HepG2 (cell line): ENCODE measurements around the gene KRTAP21-1. TPM values are rescaled to one million over a fixed set of nuclear protein-coding genes. Genes with fewer than 3 reads are reported as not detected.

Experiments used
- ATAC-seq: fragments of 200-7000 bp; cut with Tn5 transposase; 3 replicates; pipeline ENCODE4 v1.9.1; 2020; ENCODE audit warnings: mild to moderate bottlenecking, moderate library complexity
- BruUV-seq: library from RNA; stranded (reverse); fragments of 400-500 nt; replicated peaks from 2 replicates; lab custom pipeline; 2021; lab: Mats Ljungman, UMichigan
- CTCF ChIA-PET: fragments of 300-600 bp; formaldehyde crosslinking; extraction: SDS; loops from one replicate; lab custom pipeline; 2021; ENCODE audit warnings: low total read pairs, inconsistent platforms, low intra/inter-chr PET ratio; lab: Yijun Ruan, JAX
- POLR2A ChIA-PET: fragments of 350-600 bp; sonication (Branson Sonifier 250); formaldehyde crosslinking; loops from one replicate; lab custom pipeline; 2020; ENCODE audit warnings: antibody characterized with exemption, inconsistent platforms; lab: Yijun Ruan, JAX
- DNase-seq: peaks from one replicate; pipeline ENCODE4 v3.0.0-alpha.2; 2015; ENCODE audit warnings: low spot score
- FAIRE-seq: peaks from 3 replicates; lab custom pipeline; 2011; peaks lifted over from hg19 to GRCh38; lab: Jason Lieb, UNC
- H2AFZ ChIP-seq: one replicate; pipeline ENCODE4 v1.6.1; 2011; ENCODE audit warnings: low read length, inconsistent platforms
- H3K27ac ChIP-seq: fragments of 300-600 bp; 3 replicates; pipeline ENCODE4 v1.8.0; 2011; ENCODE audit warnings: mixed run types, mild to moderate bottlenecking, mixed read lengths, low read length, inconsistent platforms; ENCODE audit not compliant: insufficient read depth; ENCODE audit errors: extremely low read length
- H3K27me3 ChIP-seq, 2 experiments: fragments of 200-600 bp in 1 of 2; 2 replicates in 1 of 2; 3 replicates in 1 of 2; pipeline versions ENCODE4 v1.6.0 to v1.8.0; 2011; ENCODE audit warnings: low read length in 2 of 2, mild to moderate bottlenecking in 2 of 2, moderate library complexity in 2 of 2, inconsistent platforms in 1 of 2; ENCODE audit not compliant: insufficient read depth in 2 of 2, control insufficient read depth in 1 of 2
- H3K36me3 ChIP-seq, 2 experiments: fragments of 200-600 bp in 1 of 2; replicated peaks in 1 of 2; 2 replicates in 1 of 2; 3 replicates in 1 of 2; pipeline versions ENCODE4 v1.5.1 to v1.8.0; 2011; ENCODE audit warnings: low read length in 2 of 2, inconsistent platforms in 1 of 2; ENCODE audit not compliant: insufficient read depth in 2 of 2, control insufficient read depth in 1 of 2
- H3K4me1 ChIP-seq: 2 replicates; pipeline ENCODE4 v1.5.1; 2012; ENCODE audit warnings: low read length, inconsistent platforms; ENCODE audit not compliant: insufficient read depth
- H3K4me2 ChIP-seq: 2 replicates; pipeline ENCODE4 v1.6.0; 2011; ENCODE audit warnings: low read depth, low read length, inconsistent platforms
- H3K4me3 ChIP-seq, 3 experiments: fragments of 200-600 bp in 1 of 3; sonication (generic), shearing (Covaris generic) in 1 of 3; replicated peaks in 1 of 3; 2 replicates each; pipeline ENCODE4 v1.5.1; 2011 to 2016; ENCODE audit warnings: low read length in 3 of 3, inconsistent platforms in 2 of 3, low read depth in 2 of 3, mild to moderate bottlenecking in 2 of 3, control low read depth in 1 of 3, mixed read lengths in 1 of 3; ENCODE audit not compliant: insufficient read depth in 1 of 3
- H3K79me2 ChIP-seq: one replicate; pipeline ENCODE4 v1.6.1; 2011; ENCODE audit warnings: low read length, inconsistent platforms; ENCODE audit not compliant: insufficient read depth
- H3K9ac ChIP-seq: 2 replicates; pipeline ENCODE4 v1.6.0; 2011; ENCODE audit warnings: mild to moderate bottlenecking, low read depth, low read length, inconsistent platforms; ENCODE audit not compliant: insufficient read depth
- H3K9me3 ChIP-seq: 2 replicates; pipeline ENCODE4 v1.5.1; 2012; ENCODE audit warnings: mild to moderate bottlenecking, low read length
- H4K20me1 ChIP-seq: 2 replicates; pipeline ENCODE4 v1.6.0; 2011; ENCODE audit warnings: inconsistent platforms, mild to moderate bottlenecking, low read length, moderate library complexity; ENCODE audit not compliant: insufficient read depth
- NFKBIZ ChIP-seq: IDR thresholded peaks from 2 replicates; pipeline ENCODE4 v1.6.1; 2018; ENCODE audit warnings: missing genetic modification reagents, missing compliant biosample characterization
- PRMT3 ChIP-seq: sonication (generic); formaldehyde crosslinking; IDR thresholded peaks from 2 replicates; pipeline ENCODE4 v1.8.1; 2022; ENCODE audit warnings: low read depth, mild to moderate bottlenecking, moderate library complexity, missing genetic modification reagents, borderline replicate concordance
- SMAD1 ChIP-seq: sonication (generic); formaldehyde crosslinking; IDR thresholded peaks from 2 replicates; pipeline ENCODE4 v1.4.0; 2020; ENCODE audit warnings: missing genetic modification reagents, low read depth, mild to moderate bottlenecking, borderline replicate concordance
- TCF7 ChIP-seq: sonication (generic); IDR thresholded peaks from 2 replicates; pipeline ENCODE4 v1.6.1; 2016; ENCODE audit warnings: antibody characterized with exemption, low read depth
- ZFP36 ChIP-seq: fragments of 150-350 bp; IDR thresholded peaks from 2 replicates; pipeline ENCODE4 v1.6.1; 2018; ENCODE audit warnings: borderline replicate concordance, low read length, low read depth; ENCODE audit not compliant: partially characterized antibody
- ZNF275 ChIP-seq: sonication (generic); formaldehyde crosslinking; IDR thresholded peaks from 2 replicates; pipeline ENCODE4 v1.8.0; 2022; ENCODE audit warnings: missing genetic modification reagents, mild to moderate bottlenecking, inconsistent platforms, borderline replicate concordance
- WGBS: methylation state at CpG from one replicate; pipeline ENCODE4 v1.1.6; 2017; ENCODE audit warnings: low lambda C conversion rate; 5-methylcytosine and 5-hydroxymethylcytosine counted together
- in situ Hi-C: cut with HindIII; loops from 2 replicates; pipeline ENCODE4 v1.10.0; 2017; ENCODE audit warnings: low pct_unique_long_range_greater_than_20kb; ENCODE audit not compliant: extremely low pct_ligation_motif_present
- intact Hi-C: fragments of 100-400 bp; cut with micrococcal nuclease; formaldehyde crosslinking; loops from one replicate; pipeline ENCODE4 v1.10.0; 2022; ENCODE audit not compliant: unreplicated experiment
- polyA plus RNA-seq, 8 experiments: library from polyadenylated mRNA; depleted of rRNA in 3 of 8; stranded (reverse) in 7 of 8; unstranded in 1 of 8; fragments of >200 nt; fragmentation: Illumina TruSeq in 4 of 8; extraction: Trizol in 4 of 8; gene quantifications; 2 replicates each; pipeline versions ENCODE4 v1.2.1 to v1.2.3, GENCODE V29; 2011 to 2016; ENCODE audit warnings: low read depth in 4 of 8, missing spikeins in 1 of 8, mixed read lengths in 1 of 8; ENCODE audit not compliant: insufficient read depth in 1 of 8
- total RNA-seq, 5 experiments: library from RNA; depleted of rRNA; stranded (reverse); fragments of >200 nt; fragmentation: Illumina TruSeq; extraction: Trizol; gene quantifications; 2 replicates each; pipeline ENCODE4 v1.2.3, GENCODE V29; 2016; ENCODE audit warnings: low read depth in 1 of 5
- TF ChIP-seq, protein P1 (sequence below): sonication (generic); formaldehyde crosslinking; IDR thresholded peaks from 2 replicates; pipeline ENCODE4 v1.9.0; 2021; ENCODE audit warnings: missing genetic modification reagents, mild to moderate bottlenecking, borderline replicate concordance
- TF ChIP-seq, protein P2 (sequence below): fragments of 450-650 bp; IDR thresholded peaks from 2 replicates; pipeline ENCODE4 v1.6.1; 2016
- TF ChIP-seq, protein P3 (sequence below): IDR thresholded peaks from 2 replicates; pipeline ENCODE4 v1.6.1; 2016; ENCODE audit warnings: mild to moderate bottlenecking
- TF ChIP-seq, protein P4 (sequence below): IDR thresholded peaks from 2 replicates; pipeline ENCODE4 v1.6.1; 2016; ENCODE audit warnings: low read depth

Gene KRTAP21-1
- total and polyA plus RNA-seq, 2 of the 13 experiments (the other 11 are each of a cell fraction or from before 2014, with no cell fraction given): not detected

DNA sequence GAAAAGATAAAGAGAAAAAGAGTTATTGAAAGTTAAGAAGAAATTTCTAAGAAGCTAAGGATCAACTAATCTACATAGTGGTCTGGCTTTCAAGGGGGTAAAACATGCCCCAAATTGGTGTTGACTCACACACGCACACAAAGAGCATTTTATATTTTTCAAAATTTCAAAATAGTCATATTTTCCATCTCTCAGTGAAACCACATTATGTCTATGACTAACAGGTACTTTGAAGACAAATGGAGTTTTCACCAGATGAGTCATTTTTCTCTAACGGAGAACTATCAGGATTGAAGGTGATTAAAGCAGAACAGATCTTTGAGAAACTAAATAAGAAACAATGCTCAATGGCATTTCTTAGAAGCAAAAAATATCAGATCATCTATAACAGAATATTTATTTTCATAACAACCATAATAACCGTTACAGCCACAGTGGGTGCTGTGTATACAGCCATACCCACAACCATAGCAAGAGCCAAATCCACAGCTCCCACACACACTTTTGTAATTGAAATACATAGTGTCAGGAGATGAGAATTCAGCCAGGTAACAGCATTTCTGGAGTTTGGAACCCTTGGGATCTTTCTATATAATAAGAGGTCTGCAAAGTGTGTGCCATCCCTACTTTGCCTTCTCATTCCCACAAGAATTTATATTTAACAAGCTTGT is 36.9 kb downstream of the KRTAP21-1 start, which contains the start of gene KRTAP21-3 (continued):
- TF ChIP-seq ZNF275 (CRISPR knock-in tag) (no peak), PRMT3 (CRISPR knock-in tag) (no peak), TCF7 (no peak), ZFP36 (no peak)

DNA sequence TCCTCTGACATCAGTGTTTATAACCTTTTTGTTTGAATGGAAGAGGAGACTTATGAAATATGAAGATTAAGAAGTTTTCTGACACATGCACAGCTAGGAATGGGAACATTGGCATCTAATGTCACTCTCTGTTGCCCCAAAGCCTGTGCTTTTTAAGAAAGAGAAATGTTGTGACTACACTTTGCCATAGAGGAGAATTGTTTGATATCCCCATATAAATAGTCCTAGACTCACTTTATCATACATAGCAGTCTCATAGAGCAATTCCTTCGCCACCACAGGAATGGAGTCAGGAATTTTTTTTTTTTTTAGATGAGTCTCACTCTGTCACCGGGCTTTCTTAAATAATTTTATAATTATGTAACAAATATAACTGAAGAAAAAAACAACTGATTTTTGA is 38.1 kb downstream of the KRTAP21-1 start:
- H3K27ac ChIP-seq: no peak overlapping the region
- BruUV-seq: no TSS peak
- TF ChIP-seq SMAD1 (CRISPR knock-in tag) (no peak), NFKBIZ (CRISPR knock-in tag) (no peak)
- TF ChIP-seq, protein P1, sequence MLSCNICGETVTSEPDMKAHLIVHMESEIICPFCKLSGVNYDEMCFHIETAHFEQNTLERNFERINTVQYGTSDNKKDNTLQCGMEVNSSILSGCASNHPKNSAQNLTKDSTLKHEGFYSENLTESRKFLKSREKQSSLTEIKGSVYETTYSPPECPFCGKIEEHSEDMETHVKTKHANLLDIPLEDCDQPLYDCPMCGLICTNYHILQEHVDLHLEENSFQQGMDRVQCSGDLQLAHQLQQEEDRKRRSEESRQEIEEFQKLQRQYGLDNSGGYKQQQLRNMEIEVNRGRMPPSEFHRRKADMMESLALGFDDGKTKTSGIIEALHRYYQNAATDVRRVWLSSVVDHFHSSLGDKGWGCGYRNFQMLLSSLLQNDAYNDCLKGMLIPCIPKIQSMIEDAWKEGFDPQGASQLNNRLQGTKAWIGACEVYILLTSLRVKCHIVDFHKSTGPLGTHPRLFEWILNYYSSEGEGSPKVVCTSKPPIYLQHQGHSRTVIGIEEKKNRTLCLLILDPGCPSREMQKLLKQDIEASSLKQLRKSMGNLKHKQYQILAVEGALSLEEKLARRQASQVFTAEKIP: no peak
- TF ChIP-seq, protein P2, sequence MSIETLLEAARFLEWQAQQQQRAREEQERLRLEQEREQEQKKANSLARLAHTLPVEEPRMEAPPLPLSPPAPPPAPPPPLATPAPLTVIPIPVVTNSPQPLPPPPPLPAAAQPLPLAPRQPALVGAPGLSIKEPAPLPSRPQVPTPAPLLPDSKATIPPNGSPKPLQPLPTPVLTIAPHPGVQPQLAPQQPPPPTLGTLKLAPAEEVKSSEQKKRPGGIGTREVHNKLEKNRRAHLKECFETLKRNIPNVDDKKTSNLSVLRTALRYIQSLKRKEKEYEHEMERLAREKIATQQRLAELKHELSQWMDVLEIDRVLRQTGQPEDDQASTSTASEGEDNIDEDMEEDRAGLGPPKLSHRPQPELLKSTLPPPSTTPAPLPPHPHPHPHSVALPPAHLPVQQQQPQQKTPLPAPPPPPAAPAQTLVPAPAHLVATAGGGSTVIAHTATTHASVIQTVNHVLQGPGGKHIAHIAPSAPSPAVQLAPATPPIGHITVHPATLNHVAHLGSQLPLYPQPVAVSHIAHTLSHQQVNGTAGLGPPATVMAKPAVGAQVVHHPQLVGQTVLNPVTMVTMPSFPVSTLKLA: no peak
- TF ChIP-seq, protein P3, sequence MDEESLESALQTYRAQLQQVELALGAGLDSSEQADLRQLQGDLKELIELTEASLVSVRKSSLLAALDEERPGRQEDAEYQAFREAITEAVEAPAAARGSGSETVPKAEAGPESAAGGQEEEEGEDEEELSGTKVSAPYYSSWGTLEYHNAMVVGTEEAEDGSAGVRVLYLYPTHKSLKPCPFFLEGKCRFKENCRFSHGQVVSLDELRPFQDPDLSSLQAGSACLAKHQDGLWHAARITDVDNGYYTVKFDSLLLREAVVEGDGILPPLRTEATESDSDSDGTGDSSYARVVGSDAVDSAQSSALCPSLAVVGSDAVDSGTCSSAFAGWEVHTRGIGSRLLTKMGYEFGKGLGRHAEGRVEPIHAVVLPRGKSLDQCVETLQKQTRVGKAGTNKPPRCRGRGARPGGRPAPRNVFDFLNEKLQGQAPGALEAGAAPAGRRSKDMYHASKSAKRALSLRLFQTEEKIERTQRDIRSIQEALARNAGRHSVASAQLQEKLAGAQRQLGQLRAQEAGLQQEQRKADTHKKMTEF (CRISPR knock-in tag): no peak
- TF ChIP-seq, protein P4, sequence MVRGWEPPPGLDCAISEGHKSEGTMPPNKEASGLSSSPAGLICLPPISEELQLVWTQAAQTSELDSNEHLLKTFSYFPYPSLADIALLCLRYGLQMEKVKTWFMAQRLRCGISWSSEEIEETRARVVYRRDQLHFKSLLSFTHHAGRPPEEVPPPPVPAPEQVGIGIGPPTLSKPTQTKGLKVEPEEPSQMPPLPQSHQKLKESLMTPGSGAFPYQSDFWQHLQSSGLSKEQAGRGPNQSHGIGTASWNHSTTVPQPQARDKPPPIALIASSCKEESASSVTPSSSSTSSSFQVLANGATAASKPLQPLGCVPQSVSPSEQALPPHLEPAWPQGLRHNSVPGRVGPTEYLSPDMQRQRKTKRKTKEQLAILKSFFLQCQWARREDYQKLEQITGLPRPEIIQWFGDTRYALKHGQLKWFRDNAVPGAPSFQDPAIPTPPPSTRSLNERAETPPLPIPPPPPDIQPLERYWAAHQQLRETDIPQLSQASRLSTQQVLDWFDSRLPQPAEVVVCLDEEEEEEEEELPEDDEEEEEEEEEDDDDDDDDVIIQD (CRISPR knock-in tag): no peak
- H3K79me2 ChIP-seq: no peaks in the 10 kb centered on the region
- FAIRE-seq (no peak), ATAC-seq (no peak), DNase-seq (no peak)
- H3K4me3 ChIP-seq: no peak overlapping the region
- H3K9ac ChIP-seq: no peak overlapping the region
- CTCF ChIA-PET: no interaction called here
- POLR2A ChIA-PET: no interaction called here
- H3K4me2 ChIP-seq: no peak overlapping the region
- 26% methylated on average over 2 of the region's 2 CpGs for WGBS
- H4K20me1 ChIP-seq: no peaks in the 10 kb centered on the region
- H3K9me3 ChIP-seq: peaks cover 95% of the 10 kb centered on the region
- no peaks in the 10 kb centered on the region for H3K36me3 ChIP-seq
- in situ Hi-C loops (no loop called here), intact Hi-C loops (no loop called here)
- H2AFZ ChIP-seq: no peak overlapping the region
- H3K27me3 ChIP-seq: no peaks in the 10 kb centered on the region
- no peaks in the 10 kb centered on the region for H3K4me1 ChIP-seq
